Mononuclear cell (primary cell): ENCODE results near the gene ATF5. TPM values are rescaled to one million over a fixed set of nuclear protein-coding genes. Genes with fewer than 3 reads are reported as not detected.

Experiments used
- H3K27me3 ChIP-seq: 2 replicates; pipeline ENCODE4 v1.6.0; 2011; ENCODE audit warnings: low read length, control low read depth; ENCODE audit not compliant: insufficient read depth
- H3K4me1 ChIP-seq: 2 replicates; pipeline ENCODE4 v1.5.1; 2011; ENCODE audit warnings: mild to moderate bottlenecking, low read length, control low read depth; ENCODE audit not compliant: insufficient read depth
- H3K4me3 ChIP-seq: 2 replicates; pipeline ENCODE4 v1.5.1; 2011; ENCODE audit warnings: mild to moderate bottlenecking, low read length, moderate library complexity
- H3K9me3 ChIP-seq: 2 replicates; pipeline ENCODE4 v1.5.1; 2011; ENCODE audit warnings: low read depth, mild to moderate bottlenecking, control low read depth, low read length
- total RNA-seq: library from RNA; depleted of rRNA; stranded (reverse); fragments of >200 nt; gene quantifications from one replicate; pipeline ENCODE4 v1.2.3, GENCODE V29; 2012

ATF5 gene
- total RNA-seq, 1 donor: 5.0 TPM

DNA sequence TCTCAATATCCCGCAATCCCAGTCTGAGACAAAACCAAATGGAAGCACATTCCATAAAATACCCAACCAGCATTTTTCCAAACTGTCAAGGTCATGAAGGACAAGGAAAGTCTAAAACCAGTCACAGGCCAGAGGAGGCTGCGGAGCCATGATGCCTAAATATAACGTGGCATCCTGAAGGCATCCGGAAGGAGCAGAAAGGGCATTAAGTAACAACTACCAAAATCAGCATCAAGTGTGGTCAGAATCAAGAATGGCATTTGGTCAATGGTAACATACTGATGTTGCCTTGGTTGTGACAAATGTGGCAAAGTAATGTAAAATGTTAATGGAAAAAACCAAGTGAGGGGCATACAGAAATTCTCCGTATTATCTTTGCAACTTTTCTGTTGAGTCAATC lies 3.5 kb upstream of the ATF5 start:
- H3K4me1 ChIP-seq: peaks cover 47% of the 10 kb centered on the region
- H3K27me3 ChIP-seq: no peaks in the 10 kb centered on the region
- H3K4me3 ChIP-seq: no peak overlapping the region
- no peaks in the 10 kb centered on the region for H3K9me3 ChIP-seq

DNA sequence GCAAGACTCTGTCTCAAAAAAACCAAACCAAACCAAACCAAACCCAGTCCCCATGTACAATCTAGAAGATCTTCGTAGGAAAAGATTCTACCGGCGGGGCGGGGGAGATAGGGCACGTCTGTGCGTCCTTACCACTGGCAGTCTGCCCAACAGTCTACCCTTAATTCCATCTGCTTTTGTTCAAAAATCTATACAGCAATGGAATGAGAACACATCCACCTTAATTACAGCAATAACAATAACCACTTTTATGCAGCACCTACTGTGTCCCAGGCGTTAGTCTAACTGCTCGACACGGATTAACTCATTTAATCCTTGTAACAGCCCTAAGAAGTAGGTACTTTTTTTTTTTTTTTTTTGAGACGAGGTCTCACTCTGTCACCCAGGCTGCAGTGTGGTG lies 2.5 kb upstream of the ATF5 start:
- Histone ChIP-seq H3K27me3 (no peaks in the 10 kb centered on the region), H3K4me3 (no peak overlapping the region), H3K4me1 (peaks cover 50% of the 10 kb centered on the region), H3K9me3 (no peaks in the 10 kb centered on the region)

DNA sequence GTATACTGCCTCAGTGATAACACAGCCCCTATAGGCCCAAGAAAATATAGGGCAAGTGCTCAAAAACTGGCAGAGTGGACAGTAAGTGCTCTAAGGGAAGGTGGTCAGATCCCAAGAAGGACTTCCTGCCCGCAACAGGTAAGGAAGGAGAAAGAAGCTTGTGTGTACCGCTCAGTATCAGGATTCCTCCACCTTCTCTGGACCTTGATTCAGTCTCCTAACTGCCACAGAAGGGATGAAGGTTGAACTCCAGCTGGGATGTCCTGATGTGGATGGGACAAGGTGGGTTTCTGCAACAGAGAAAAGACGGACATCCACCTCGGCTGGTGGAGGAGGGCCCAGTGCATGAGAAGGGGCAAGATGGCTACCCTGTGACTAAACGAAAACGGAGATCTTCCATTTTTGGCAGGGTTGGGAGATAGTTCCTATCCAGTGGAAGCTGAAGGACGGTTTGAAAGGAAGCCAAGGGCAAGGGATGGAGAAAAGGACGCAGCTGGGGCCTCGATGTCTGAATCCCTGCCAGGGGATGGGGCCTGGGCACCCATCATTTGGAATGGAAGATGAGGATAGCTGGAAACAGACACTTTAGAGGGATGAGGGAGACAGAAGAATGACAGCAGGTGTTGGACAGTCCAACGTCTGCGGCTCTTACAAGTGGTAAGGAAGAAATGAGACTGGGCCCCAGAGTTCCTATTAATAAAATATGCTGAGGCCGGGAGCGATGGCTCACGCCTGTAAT lies 1.3 kb upstream of the ATF5 start:
- H3K4me1 ChIP-seq: peaks cover 48% of the 10 kb centered on the region
- no peak overlapping the region for H3K4me3 ChIP-seq
- no peaks in the 10 kb centered on the region for H3K9me3 ChIP-seq
- H3K27me3 ChIP-seq: no peaks in the 10 kb centered on the region

DNA sequence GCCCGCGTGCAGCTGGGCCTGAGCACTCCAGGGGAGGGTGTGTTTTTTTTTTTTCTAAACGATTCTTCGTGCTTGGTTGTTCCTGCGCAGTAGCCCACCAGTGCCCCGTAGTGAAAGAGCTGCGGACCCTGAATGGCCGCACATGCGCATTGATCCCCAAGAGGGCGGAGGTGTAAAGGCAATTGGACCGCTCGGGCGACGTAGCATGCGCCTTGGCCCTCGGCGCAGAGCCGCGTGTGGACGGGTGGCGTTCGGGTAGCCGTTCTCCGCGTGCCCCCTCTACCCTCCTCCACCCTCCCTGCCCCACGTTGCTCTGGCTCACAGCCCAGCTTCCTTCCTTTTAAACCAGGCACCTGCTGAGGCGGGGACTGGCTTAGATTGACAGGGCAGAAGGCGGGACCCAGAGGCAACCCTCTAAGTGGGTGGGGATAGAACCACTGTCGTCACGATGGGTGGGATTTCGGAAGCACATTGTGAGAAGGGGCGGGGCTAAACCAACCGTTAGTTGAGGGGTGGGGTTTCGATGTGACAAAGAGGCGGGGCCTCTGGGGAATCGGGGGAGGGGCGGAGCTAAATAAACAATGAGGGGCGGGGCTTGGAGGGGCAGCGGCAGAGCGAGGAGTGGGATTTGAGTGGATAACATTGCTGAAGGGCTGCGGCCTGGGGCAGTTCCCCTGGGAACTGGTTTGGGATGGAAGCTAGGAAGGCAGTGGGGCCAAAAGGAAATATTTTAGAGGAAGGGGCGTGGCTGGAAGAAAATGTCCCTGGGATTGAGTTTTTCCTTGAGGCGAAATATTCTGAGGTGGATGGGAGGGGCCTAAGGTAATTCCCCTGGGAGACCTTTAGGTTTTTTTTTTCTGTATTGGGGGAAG lies 842 bp downstream of the ATF5 start:
- Histone ChIP-seq H3K9me3 (no peaks in the 10 kb centered on the region), H3K27me3 (no peaks in the 10 kb centered on the region), H3K4me3 (peak overlapping the region; percentile 96), H3K4me1 (peaks cover 48% of the 10 kb centered on the region)

DNA sequence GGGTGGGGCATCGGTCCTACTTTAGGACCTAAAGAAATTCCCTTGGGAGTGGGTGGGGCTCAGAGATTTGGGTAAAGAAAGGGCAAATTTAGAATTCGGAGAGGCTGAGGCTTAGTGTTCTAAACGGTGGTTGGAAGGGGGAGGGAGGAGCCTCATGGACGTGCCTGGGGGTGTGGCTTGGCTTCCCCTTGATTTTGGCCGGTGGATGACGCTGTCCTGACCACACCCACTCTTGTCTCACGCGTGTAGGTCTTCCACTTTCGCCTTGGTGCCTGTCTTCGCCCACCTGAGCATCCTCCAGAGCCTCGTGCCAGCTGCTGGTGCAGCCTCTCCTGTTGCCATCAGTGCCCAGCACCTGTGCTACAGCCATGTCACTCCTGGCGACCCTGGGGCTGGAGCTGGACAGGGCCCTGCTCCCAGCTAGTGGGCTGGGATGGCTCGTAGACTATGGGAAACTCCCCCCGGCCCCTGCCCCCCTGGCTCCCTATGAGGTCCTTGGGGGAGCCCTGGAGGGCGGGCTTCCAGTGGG lies 1.5 kb downstream of the ATF5 start:
- Histone ChIP-seq H3K4me3 (no peak overlapping the region), H3K4me1 (peaks cover 48% of the 10 kb centered on the region), H3K9me3 (no peaks in the 10 kb centered on the region), H3K27me3 (no peaks in the 10 kb centered on the region)

DNA sequence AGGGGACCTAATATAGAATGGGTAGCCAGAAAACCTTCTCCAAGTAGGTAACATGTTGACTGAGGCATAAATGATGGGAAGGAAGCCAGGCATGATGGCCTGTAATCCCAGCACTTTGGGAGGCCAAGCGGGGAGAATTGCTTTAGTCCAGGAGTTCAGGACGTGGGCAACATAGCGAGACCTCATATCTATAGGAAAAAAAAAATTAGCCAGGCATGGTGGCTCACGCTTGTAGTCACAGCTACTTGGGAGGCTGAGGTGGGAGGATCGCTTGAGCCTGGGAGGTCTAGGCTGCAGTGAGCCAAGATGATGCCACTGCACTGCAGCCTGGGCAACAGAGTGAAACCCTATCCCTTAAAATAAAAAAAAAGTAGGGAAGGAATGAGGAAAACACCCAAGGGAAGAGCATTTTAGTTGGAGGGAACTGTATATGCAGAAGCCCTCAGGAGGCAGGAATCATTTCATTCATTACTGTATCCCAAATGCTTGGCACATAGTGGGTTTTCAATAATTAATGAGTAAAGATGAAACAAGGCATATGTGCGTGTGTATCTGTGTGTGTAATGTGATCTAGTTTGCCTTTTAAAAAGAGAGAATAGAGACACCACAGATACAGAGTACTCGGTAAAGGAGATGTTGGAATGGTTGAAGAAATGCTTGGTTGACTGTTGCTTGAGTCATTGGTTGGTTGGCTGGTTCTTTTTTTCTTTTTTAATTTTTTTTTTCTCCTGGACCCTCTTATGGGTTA lies 2.5 kb downstream of the ATF5 start:
- no peak overlapping the region for H3K4me3 ChIP-seq
- no peaks in the 10 kb centered on the region for H3K27me3 ChIP-seq
- peaks cover 41% of the 10 kb centered on the region for H3K4me1 ChIP-seq
- no peaks in the 10 kb centered on the region for H3K9me3 ChIP-seq

DNA sequence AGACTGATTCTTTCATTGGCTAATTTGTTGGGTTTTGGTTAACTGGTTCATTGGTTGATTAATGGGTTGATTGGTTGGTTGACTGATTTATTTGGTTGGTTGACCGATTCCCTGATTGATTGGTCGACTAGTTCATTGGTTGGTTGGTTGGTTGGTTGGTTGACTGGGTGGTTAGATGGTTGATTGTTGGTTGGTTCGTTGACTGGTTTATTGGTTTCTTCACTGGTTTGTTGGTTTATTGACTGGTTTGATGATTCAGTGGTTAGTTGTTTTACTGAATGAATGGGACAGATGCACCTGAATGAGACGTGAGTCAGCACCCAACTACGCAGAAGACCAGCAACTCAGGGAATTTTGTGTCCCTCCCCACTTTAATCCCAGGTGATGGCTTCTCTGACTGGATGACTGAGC lies 3.0 kb downstream of the ATF5 start:
- Histone ChIP-seq H3K4me1 (peaks cover 35% of the 10 kb centered on the region), H3K4me3 (no peak overlapping the region), H3K9me3 (no peaks in the 10 kb centered on the region)

DNA sequence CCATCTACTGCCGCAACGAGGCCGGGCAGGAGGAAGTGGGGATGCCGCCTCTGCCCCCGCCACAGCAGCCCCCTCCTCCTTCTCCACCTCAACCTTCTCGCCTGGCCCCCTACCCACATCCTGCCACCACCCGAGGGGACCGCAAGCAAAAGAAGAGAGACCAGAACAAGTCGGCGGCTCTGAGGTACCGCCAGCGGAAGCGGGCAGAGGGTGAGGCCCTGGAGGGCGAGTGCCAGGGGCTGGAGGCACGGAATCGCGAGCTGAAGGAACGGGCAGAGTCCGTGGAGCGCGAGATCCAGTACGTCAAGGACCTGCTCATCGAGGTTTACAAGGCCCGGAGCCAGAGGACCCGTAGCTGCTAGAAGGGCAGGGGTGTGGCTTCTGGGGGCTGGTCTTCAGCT lies 3.7 kb downstream of the ATF5 start:
- Histone ChIP-seq H3K4me1 (peaks cover 35% of the 10 kb centered on the region), H3K4me3 (no peak overlapping the region), H3K27me3 (no peaks in the 10 kb centered on the region), H3K9me3 (no peaks in the 10 kb centered on the region)

More for the DNA sequence above, 3.0 kb downstream of the ATF5 start:
- H3K27me3 ChIP-seq: no peaks in the 10 kb centered on the region

DNA sequence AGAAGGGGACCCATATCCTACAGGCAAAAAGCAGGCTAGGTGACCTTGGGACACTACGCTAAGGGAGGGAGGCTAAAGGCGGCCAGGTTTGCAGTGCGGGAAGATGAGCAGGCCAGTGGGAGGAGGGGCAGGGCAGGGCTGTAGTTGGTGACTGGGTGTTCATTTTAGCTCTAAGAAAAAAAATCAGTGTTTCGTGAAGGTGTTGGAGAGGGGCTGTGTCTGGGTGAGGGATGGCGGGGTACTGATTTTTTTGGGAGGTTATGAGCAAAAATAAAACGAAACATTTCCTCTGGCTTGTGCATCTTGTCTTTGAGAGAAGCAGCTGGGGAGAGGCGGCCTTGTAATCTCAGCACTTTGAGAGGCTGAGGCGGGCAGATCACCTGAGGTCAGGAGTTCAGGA lies 4.6 kb downstream of the ATF5 start:
- Histone ChIP-seq H3K27me3 (no peaks in the 10 kb centered on the region), H3K4me3 (no peak overlapping the region), H3K4me1 (peaks cover 31% of the 10 kb centered on the region), H3K9me3 (no peaks in the 10 kb centered on the region)

DNA sequence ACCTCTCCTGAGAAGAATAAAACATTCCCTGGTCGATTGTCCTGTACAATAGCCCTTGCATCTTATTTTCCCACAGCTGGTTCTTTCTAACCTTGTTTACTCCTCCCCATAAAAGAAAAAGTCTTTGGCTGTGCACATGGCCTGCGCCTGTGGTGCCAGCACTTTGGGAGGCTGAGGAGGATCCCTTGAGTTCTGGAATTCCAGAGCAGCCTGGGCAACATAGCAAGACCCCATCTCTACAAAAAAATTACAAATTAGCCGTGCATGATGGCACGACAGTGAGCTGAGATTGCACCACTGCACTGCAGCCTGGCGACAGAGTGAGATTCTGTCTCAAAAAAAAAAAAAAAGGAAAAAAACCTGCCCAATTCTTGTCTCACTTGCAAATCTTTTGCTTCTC lies 7.5 kb downstream of the ATF5 start:
- H3K4me3 ChIP-seq: no peak overlapping the region
- H3K9me3 ChIP-seq: no peaks in the 10 kb centered on the region
- no peaks in the 10 kb centered on the region for H3K27me3 ChIP-seq
- peaks cover 20% of the 10 kb centered on the region for H3K4me1 ChIP-seq

DNA sequence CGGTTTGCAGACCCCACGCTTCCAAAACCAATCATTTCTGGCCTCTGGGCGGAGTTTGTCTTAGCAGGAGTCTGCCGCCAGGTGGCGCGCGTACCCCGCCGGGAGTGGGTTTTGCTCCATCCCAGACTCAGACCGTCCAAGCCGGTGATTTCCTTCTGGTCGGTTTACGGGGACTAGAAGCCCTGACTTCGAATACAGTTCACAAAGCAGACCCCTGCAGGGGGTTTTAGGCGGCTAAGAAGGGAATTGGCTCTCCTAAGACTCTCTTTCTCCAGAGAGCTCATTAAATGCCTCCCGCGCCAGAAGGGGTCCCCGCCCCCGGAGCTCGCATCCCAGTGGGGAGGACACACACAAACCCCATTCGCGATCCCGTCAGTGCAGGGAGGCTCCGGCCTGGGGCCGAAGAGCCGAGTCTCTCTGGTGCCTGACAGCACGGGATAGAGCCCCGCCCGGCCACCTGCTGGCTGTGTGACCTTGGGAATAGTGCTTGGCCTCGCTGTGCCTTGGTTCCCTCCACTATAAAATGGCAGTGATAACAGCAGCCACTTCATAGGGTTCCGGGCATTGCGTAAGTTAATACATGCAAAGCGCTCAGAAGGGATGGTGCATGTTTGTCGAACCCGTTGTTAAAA lies 8.9 kb downstream of the ATF5 start:
- no peak overlapping the region for H3K4me3 ChIP-seq
- no peaks in the 10 kb centered on the region for H3K27me3 ChIP-seq
- no peaks in the 10 kb centered on the region for H3K9me3 ChIP-seq
- peaks cover 17% of the 10 kb centered on the region for H3K4me1 ChIP-seq

DNA sequence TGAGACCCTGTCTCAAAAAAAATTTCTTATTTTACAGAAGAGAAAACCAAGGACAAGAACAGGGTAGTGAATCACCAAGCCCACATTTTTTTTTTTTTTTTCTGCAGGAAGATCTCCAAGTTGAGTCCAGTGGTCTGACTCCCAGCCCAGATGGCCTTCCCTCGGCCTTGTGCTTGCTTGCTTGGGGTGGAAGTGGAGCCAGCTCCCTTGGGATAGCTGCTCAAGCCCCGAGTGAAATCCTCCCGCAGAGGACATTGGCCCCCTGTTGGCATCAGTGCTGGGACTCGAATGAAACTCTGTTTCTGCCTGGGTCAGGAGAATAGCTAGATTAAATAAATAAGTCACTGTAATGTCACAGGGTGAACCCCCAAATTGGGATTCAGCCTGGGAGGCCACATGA lies 9.7 kb downstream of the ATF5 start:
- no peaks in the 10 kb centered on the region for H3K27me3 ChIP-seq
- peaks cover 11% of the 10 kb centered on the region for H3K4me1 ChIP-seq
- no peak overlapping the region for H3K4me3 ChIP-seq
- H3K9me3 ChIP-seq: no peaks in the 10 kb centered on the region

DNA sequence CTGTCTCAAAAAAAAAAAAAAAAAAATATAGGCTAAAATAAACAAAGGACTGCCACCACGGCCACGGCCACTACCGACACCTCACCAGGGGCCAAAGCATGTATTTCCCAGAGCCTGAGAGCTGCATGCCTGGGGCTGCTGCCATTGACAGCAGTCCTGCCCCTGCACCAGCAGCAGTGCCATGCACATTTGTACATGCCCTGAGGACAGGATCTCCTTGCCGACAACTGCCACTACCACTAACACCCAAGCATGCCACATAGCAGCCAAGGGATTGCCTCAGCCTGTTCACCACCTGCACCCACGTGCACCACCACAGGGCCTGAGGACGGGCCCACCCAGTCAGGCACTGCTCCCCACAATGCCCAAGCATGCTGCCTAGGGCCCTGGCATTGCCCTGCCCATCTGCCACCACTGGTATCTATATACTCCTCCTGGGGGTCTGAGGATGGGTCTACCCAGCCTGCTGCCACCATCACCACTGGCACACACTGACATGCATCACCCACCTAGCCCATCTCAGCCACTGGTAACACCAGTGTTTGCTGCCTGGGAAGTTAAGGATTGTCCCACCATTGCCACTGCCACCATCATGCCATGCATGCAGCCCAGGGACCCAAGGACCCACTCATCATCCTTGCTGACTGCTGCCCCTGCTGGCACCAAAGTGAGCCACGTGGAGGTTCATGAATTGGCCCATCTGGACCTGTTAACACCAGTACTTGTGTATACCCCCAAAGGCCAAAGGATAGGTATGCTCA lies 10.9 kb downstream of the ATF5 start:
- Histone ChIP-seq H3K4me1 (peaks cover 18% of the 10 kb centered on the region), H3K4me3 (no peak overlapping the region), H3K27me3 (no peaks in the 10 kb centered on the region), H3K9me3 (no peaks in the 10 kb centered on the region)

DNA sequence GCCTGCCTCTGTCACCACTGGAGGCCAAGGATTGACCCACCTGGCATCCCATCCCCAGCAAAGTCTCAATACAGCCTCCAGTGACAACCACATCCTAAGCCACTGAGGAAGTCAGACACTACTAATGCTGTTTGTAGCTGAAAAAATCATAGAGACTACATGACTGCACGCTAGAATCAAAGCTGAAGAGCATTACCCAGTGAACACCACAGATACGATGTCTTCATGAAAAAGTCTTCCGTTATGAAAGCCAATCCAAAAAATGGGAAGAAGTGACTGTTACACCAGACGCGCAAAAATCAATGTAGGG lies 11.4 kb downstream of the ATF5 start:
- H3K9me3 ChIP-seq: no peaks in the 10 kb centered on the region
- no peaks in the 10 kb centered on the region for H3K27me3 ChIP-seq
- H3K4me1 ChIP-seq: peaks cover 24% of the 10 kb centered on the region
- no peak overlapping the region for H3K4me3 ChIP-seq
